Vagina (tissue), 2 donors: ENCODE measurements around the gene OR2H2.

Experiments used
- CTCF ChIP-seq, 3 experiments: fragments of 450-650 bp in 2 of 3; fragments of 200-600 bp in 1 of 3; sonication (generic) in 1 of 3; IDR thresholded peaks; one replicate each; pipeline ENCODE4 v1.5.1; 2017 to 2019; ENCODE audit warnings: antibody characterized with exemption in 3 of 3, mild to moderate bottlenecking in 2 of 3, moderate library complexity in 2 of 3
- POLR2A ChIP-seq, 2 donors: fragments of 450-650 bp; IDR thresholded peaks; one replicate each; pipeline ENCODE4 v1.6.1; 2017; ENCODE audit warnings: antibody characterized with exemption in 2 of 2, mild to moderate bottlenecking in 2 of 2, moderate library complexity in 2 of 2
- POLR2AphosphoS5 ChIP-seq, 2 donors: sonication (generic); formaldehyde crosslinking; IDR thresholded peaks; one replicate each; pipeline ENCODE4 v1.9.0; 2017; ENCODE audit warnings: antibody characterized with exemption in 2 of 2, mild to moderate bottlenecking in 2 of 2, low read depth in 1 of 2; ENCODE audit not compliant: insufficient read depth in 1 of 2

GRCh38 chr6:29537714-29538403, 47.1 kb upstream of the OR2H2 start:
- TF ChIP-seq CTCF (IDR thresholded peaks at IDR 0.05) (no peak), POLR2A (IDR thresholded peaks at IDR 0.05) (no peak), POLR2AphosphoS5 (IDR thresholded peaks at IDR 0.05; ENCODE audit: insufficient read depth in 1 of 2, low read depth in 1 of 2) (no peak)
